Measurements from ENCODE around the gene ERVFRD-1. TPM values are rescaled to one million over a fixed set of nuclear protein-coding genes. Genes with fewer than 3 reads are reported as not detected.

ERVFRD-1 gene
- total and polyA plus RNA-seq, 2 donors (not counting 3 experiments of a cell fraction or from before 2014, with no cell fraction given): not detected

DNA sequence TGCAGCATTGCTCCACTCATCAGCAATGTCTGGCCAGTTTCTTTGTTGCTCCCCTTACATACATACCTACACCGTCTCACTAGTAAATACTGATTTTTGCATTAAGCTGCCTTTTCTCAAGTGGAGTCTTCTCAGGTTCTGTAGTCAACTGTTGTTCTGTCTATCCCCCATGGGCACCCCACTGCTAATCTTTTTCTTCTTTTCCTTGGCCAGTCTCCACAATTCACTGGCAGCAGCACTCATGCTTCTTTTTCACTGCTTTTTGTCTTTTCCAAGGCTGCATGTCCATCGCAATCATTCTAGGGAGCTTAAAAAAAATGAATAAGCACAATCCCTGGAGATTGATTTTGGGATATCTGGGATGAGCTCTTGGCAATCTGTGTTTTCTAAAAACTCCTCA, 10.3 kb upstream of the ERVFRD-1 start:
- no peaks in the 10 kb centered on the region for H4K20me1 ChIP-seq (replicated peaks; ENCODE audit: control insufficient read depth, extremely low read depth, insufficient read depth, low read length)
- BruUV-seq (replicated peaks): no TSS peak
- no peaks in the 10 kb centered on the region for H3K27me3 ChIP-seq (ENCODE audit: control insufficient read depth in 2 of 2, insufficient read depth in 2 of 2, low read length in 2 of 2)
- dilution Hi-C loops (cut with MboI; ENCODE audit: extremely low pct_ligation_motif_present, low sequenced_read_pairs) (no loop called here), intact Hi-C loops (cut with micrococcal nuclease) (no loop called here)
- H3K9ac ChIP-seq (replicated peaks; ENCODE audit: extremely low read depth, insufficient read depth, low read length): no peak overlapping the region
- H3K27ac ChIP-seq (ENCODE audit: insufficient read depth, low read depth, low read length): no peak overlapping the region
- FAIRE-seq (no peak), DNase-seq (ENCODE audit: low read depth, low spot score) (no peak)
- CTCF ChIA-PET: no interaction called here
- no peak overlapping the region for H3K4me2 ChIP-seq (ENCODE audit: insufficient read depth, low read length)
- peaks cover 58% of the 10 kb centered on the region for H3K79me2 ChIP-seq (ENCODE audit: control insufficient read depth, insufficient read depth, low read length)
- H3K9me1 ChIP-seq (replicated peaks; ENCODE audit: control insufficient read depth, extremely low read depth, insufficient read depth, low read length): no peaks in the 10 kb centered on the region
- no peak for TF ChIP-seq POLR2AphosphoS5 (IDR thresholded peaks at IDR 0.05; ENCODE audit: insufficient read depth, low read depth, low read length)
- TF ChIP-seq GATA2 (IDR thresholded peaks at IDR 0.05; ENCODE audit: insufficient read depth, insufficient read length, low read depth, low read length): no peak
- no peak for TF ChIP-seq JUN (IDR thresholded peaks at IDR 0.05; ENCODE audit: borderline replicate concordance, insufficient read depth, insufficient read length, low read depth)
- TF ChIP-seq, protein P1, sequence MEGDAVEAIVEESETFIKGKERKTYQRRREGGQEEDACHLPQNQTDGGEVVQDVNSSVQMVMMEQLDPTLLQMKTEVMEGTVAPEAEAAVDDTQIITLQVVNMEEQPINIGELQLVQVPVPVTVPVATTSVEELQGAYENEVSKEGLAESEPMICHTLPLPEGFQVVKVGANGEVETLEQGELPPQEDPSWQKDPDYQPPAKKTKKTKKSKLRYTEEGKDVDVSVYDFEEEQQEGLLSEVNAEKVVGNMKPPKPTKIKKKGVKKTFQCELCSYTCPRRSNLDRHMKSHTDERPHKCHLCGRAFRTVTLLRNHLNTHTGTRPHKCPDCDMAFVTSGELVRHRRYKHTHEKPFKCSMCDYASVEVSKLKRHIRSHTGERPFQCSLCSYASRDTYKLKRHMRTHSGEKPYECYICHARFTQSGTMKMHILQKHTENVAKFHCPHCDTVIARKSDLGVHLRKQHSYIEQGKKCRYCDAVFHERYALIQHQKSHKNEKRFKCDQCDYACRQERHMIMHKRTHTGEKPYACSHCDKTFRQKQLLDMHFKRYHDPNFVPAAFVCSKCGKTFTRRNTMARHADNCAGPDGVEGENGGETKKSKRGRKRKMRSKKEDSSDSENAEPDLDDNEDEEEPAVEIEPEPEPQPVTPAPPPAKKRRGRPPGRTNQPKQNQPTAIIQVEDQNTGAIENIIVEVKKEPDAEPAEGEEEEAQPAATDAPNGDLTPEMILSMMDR (IDR thresholded peaks at IDR 0.05; ENCODE audit: extremely low read depth in 1 of 2, insufficient read depth in 1 of 2, low read depth in 1 of 2, low read length in 2 of 2): no peak
- TF ChIP-seq EZH2 (IDR thresholded peaks at IDR 0.05; ENCODE audit: borderline replicate concordance, low read depth, low read length, severe bottlenecking): no peak
- no peak for TF ChIP-seq MYC (IDR thresholded peaks at IDR 0.05; ENCODE audit: low read depth, low read length)
- no peak for TF ChIP-seq POLR2A (IDR thresholded peaks at IDR 0.05; ENCODE audit: low read depth, low read length)
- TF ChIP-seq MAX (IDR thresholded peaks at IDR 0.05; ENCODE audit: insufficient read depth, insufficient read length): no peak
- TF ChIP-seq FOS (IDR thresholded peaks at IDR 0.05; ENCODE audit: borderline replicate concordance, insufficient read depth, low read length): no peak
- POLR2A ChIA-PET: no interaction called here
- no peak overlapping the region for H2AFZ ChIP-seq (ENCODE audit: low read depth, low read length)
- H3K36me3 ChIP-seq (ENCODE audit: control insufficient read depth in 2 of 2, extremely low read depth in 1 of 2, insufficient read depth in 2 of 2, low read length in 2 of 2): no peaks in the 10 kb centered on the region
- H3K9me3 ChIP-seq (replicated peaks; ENCODE audit: control insufficient read depth, insufficient read depth, low read length): no peaks in the 10 kb centered on the region
- peaks cover 12% of the 10 kb centered on the region for H3K4me1 ChIP-seq (ENCODE audit: control insufficient read depth, extremely low read depth, insufficient read depth, low read length)
- H3K4me3 ChIP-seq (replicated peaks in 1 of 3; ENCODE audit: insufficient read depth in 1 of 3, low read depth in 1 of 3, low read length in 3 of 3): no peak overlapping the region
